D341Med (cell line): ENCODE results near the gene LDB3.

Experiments
- DNase-seq: peaks from one replicate; pipeline ENCODE4 v3.0.0; 2012; ENCODE audit warnings: low spot score

The LDB3 gene

GRCh38 chr10:86651021-86651471 is 17.3 kb upstream of the LDB3 start:
- peak; percentile 73 for DNase-seq

- DNase-seq: peak; percentile 21
Measured at GRCh38 chr10:86651631-86652331, 16.5 kb upstream of the LDB3 start.

GRCh38 chr10:86652361-86653202 is 15.7 kb upstream of the LDB3 start:
- peak; percentile 45 for DNase-seq

GRCh38 chr10:86653379-86653778 is 14.9 kb upstream of the LDB3 start:
- no peak for DNase-seq

- no peak for DNase-seq
Measured at GRCh38 chr10:86653987-86654386, 14.3 kb upstream of the LDB3 start.

- DNase-seq: peak; percentile 3
Measured at GRCh38 chr10:86654411-86655172, 13.7 kb upstream of the LDB3 start, which contains the start of gene OPN4. Gene OPN4, plus strand, starts transcription at chr10:86654547. Its CDS starts 237 bp downstream, at chr10:86654784.

- peak; percentile 1 for DNase-seq
Measured at GRCh38 chr10:86655173-86655540, 13.2 kb upstream of the LDB3 start.

- peak; percentile 2 for DNase-seq
Measured at GRCh38 chr10:86655596-86655995, 12.7 kb upstream of the LDB3 start.

GRCh38 chr10:86657011-86657395 is 11.3 kb upstream of the LDB3 start:
- no peak for DNase-seq

GRCh38 chr10:86657396-86658011 is 10.8 kb upstream of the LDB3 start:
- DNase-seq: no peak

GRCh38 chr10:86658261-86658741 is 10.0 kb upstream of the LDB3 start:
- no peak for DNase-seq

- no peak for DNase-seq
Measured at GRCh38 chr10:86658751-86659150, 9.6 kb upstream of the LDB3 start.

- DNase-seq: no peak
Measured at GRCh38 chr10:86659161-86659691, 9.1 kb upstream of the LDB3 start.

- no peak for DNase-seq
Measured at GRCh38 chr10:86659721-86660453, 8.4 kb upstream of the LDB3 start.

- DNase-seq: no peak
Measured at GRCh38 chr10:86661161-86662025, 6.9 kb upstream of the LDB3 start.

GRCh38 chr10:86662186-86663045 is 5.9 kb upstream of the LDB3 start:
- DNase-seq: no peak

GRCh38 chr10:86663046-86663345 is 5.3 kb upstream of the LDB3 start:
- no peak for DNase-seq

- DNase-seq: no peak
Measured at GRCh38 chr10:86663576-86664339, 4.6 kb upstream of the LDB3 start.
